Measurements from ENCODE around the gene NKPD1.

DNA sequence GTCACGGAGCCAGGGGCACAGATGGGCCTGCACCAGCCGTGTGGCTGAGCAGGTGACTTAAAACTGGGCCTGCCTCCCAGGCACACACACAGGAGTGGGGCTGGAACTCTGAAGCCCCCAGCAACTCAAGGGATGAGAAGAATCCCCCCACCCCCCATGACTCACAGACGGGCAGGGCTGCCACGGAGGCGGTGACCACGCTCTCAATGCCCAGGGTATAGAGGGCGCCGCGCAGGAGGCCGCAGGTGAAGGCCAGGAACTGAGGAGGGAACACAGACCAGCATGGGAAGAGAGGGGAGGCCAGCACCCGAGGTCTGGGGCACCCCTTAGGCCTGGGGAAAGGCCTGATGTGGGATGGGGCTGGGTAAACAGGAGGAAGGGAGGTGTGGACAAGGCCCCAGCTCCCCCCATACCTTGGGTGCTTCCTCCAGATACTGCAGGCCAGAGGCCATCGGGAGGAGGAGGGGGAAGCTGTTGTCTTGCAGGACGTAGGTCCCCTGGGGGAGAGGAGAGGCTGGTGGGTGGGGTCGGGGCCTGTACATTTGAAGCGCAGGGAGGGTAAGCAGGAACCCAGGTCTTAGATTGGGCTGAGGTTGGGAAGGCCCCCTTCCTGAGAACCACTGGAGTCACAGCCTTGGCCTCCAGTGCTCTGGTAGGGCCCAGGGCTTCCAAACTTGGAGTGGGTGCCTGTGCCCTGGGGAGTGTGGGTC is 3.1 kb upstream of the NKPD1 start:
- TF ChIP-seq, protein P1, sequence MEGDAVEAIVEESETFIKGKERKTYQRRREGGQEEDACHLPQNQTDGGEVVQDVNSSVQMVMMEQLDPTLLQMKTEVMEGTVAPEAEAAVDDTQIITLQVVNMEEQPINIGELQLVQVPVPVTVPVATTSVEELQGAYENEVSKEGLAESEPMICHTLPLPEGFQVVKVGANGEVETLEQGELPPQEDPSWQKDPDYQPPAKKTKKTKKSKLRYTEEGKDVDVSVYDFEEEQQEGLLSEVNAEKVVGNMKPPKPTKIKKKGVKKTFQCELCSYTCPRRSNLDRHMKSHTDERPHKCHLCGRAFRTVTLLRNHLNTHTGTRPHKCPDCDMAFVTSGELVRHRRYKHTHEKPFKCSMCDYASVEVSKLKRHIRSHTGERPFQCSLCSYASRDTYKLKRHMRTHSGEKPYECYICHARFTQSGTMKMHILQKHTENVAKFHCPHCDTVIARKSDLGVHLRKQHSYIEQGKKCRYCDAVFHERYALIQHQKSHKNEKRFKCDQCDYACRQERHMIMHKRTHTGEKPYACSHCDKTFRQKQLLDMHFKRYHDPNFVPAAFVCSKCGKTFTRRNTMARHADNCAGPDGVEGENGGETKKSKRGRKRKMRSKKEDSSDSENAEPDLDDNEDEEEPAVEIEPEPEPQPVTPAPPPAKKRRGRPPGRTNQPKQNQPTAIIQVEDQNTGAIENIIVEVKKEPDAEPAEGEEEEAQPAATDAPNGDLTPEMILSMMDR (IDR thresholded peaks at IDR 0.05), result no peak
- TF ChIP-seq GABPA (IDR thresholded peaks at IDR 0.05; ENCODE audit: low read depth) (no peak), FOXJ3 (CRISPR knock-in tag; IDR thresholded peaks at IDR 0.05) (no peak), EZH2phosphoT487 (IDR thresholded peaks at IDR 0.05; ENCODE audit: borderline replicate concordance, low read depth) (no peak), EP300 (IDR thresholded peaks at IDR 0.05; ENCODE audit: borderline replicate concordance in 1 of 2, low read depth in 1 of 2, low read length in 1 of 2) (no peak), POLR2AphosphoS5 (IDR thresholded peaks at IDR 0.05; ENCODE audit: low read depth, low read length) (no peak)
- TF ChIP-seq, protein P2, sequence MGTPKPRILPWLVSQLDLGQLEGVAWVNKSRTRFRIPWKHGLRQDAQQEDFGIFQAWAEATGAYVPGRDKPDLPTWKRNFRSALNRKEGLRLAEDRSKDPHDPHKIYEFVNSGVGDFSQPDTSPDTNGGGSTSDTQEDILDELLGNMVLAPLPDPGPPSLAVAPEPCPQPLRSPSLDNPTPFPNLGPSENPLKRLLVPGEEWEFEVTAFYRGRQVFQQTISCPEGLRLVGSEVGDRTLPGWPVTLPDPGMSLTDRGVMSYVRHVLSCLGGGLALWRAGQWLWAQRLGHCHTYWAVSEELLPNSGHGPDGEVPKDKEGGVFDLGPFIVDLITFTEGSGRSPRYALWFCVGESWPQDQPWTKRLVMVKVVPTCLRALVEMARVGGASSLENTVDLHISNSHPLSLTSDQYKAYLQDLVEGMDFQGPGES (IDR thresholded peaks at IDR 0.05; ENCODE audit: low read depth, low read length), result no peak
